K562 (cell line): ENCODE data around the gene TANGO6. TPM values are rescaled to one million over a fixed set of nuclear protein-coding genes. Genes with fewer than 3 reads are reported as not detected.

Experiments used
- ATAC-seq: fragments of 200-7000 bp; cut with Tn5 transposase; 3 replicates; pipeline ENCODE4 v1.9.1; 2020; ENCODE audit warnings: moderate library complexity
- BruUV-seq: library from RNA; stranded (reverse); fragments of 400-500 nt; replicated peaks from 2 replicates; lab custom pipeline; 2021; lab: Mats Ljungman, UMichigan
- CTCF ChIA-PET: fragments of 300-600 bp; formaldehyde crosslinking; extraction: SDS; loops from one replicate; lab custom pipeline; 2021; ENCODE audit warnings: low intra/inter-chr PET ratio; lab: Yijun Ruan, JAX
- POLR2A ChIA-PET: fragments of 300-600, 350-650 bp; sonication (Branson Sonifier 250); formaldehyde crosslinking; extraction: SDS; loops from one replicate; lab custom pipeline; 2021; ENCODE audit warnings: antibody characterized with exemption, inconsistent platforms; lab: Yijun Ruan, JAX
- DNase-seq, 4 experiments: peaks; one replicate each; pipeline versions ENCODE4 v3.0.0 to v3.0.0-alpha.2; 2011 to 2018; ENCODE audit warnings: low spot score in 3 of 4, mixed read lengths in 3 of 4; ENCODE audit errors: extremely low read depth in 1 of 4
- FAIRE-seq: peaks from 2 replicates; lab custom pipeline; 2011; peaks lifted over from hg19 to GRCh38; lab: Jason Lieb, UNC
- H2AFZ ChIP-seq: 2 replicates; pipeline ENCODE4 v1.6.0; 2011; ENCODE audit warnings: low read depth, low read length, control low read depth, inconsistent platforms
- H3K27ac ChIP-seq: fragments of 200-600 bp; 3 replicates; pipeline ENCODE4 v1.8.0; 2011; ENCODE audit warnings: low read depth, mild to moderate bottlenecking, control low read depth, inconsistent platforms, low read length, moderate library complexity, mixed read lengths; ENCODE audit errors: extremely low read depth
- H3K27me3 ChIP-seq, 2 experiments: fragments of 300-600 bp in 1 of 2; 2 replicates in 1 of 2; 3 replicates in 1 of 2; pipeline versions ENCODE4 v1.6.0 to v1.8.0; 2011; ENCODE audit warnings: inconsistent platforms in 2 of 2, low read length in 2 of 2, mild to moderate bottlenecking in 1 of 2, mixed read lengths in 1 of 2, moderate library complexity in 1 of 2; ENCODE audit not compliant: control insufficient read depth in 2 of 2, insufficient read depth in 2 of 2
- H3K36me3 ChIP-seq: fragments of 300-600 bp; 3 replicates; pipeline ENCODE4 v1.8.0; 2011; ENCODE audit warnings: mild to moderate bottlenecking, low read length, inconsistent platforms; ENCODE audit not compliant: control insufficient read depth, insufficient read depth
- H3K4me1 ChIP-seq, 2 experiments: fragments of 200-600 bp in 1 of 2; replicated peaks in 1 of 2; 2 replicates in 1 of 2; 3 replicates in 1 of 2; pipeline versions ENCODE4 v1.5.1 to v1.8.0; 2011; ENCODE audit warnings: inconsistent platforms in 2 of 2, low read length in 2 of 2, mild to moderate bottlenecking in 1 of 2, mixed read lengths in 1 of 2, moderate library complexity in 1 of 2; ENCODE audit not compliant: control insufficient read depth in 2 of 2, insufficient read depth in 2 of 2
- H3K4me2 ChIP-seq: 2 replicates; pipeline ENCODE4 v1.6.1; 2011; ENCODE audit warnings: low read length, control low read depth, inconsistent platforms, mixed read lengths; ENCODE audit not compliant: insufficient read depth
- H3K4me3 ChIP-seq: fragments of 200-600 bp; sonication (generic), shearing (Covaris generic); 2 replicates; pipeline ENCODE4 v1.5.1; 2016; ENCODE audit warnings: control low read depth, inconsistent platforms
- H3K79me2 ChIP-seq: fragments of 200-600 bp; 3 replicates; pipeline ENCODE4 v1.8.0; 2011; ENCODE audit warnings: low read length, inconsistent platforms; ENCODE audit not compliant: control insufficient read depth, insufficient read depth
- H3K9ac ChIP-seq, 2 experiments: 2 replicates each; pipeline versions ENCODE4 v1.6.0 to v1.6.1; 2011; ENCODE audit warnings: low read depth in 2 of 2, low read length in 2 of 2, control low read depth in 1 of 2, inconsistent platforms in 1 of 2, mild to moderate bottlenecking in 1 of 2, mixed read lengths in 1 of 2; ENCODE audit not compliant: insufficient read depth in 1 of 2
- H3K9me1 ChIP-seq: one replicate; pipeline ENCODE4 v1.6.0; 2011; ENCODE audit warnings: inconsistent platforms, mild to moderate bottlenecking, low read length, moderate library complexity; ENCODE audit not compliant: control insufficient read depth, insufficient read depth
- H3K9me3 ChIP-seq: replicated peaks from 2 replicates; pipeline ENCODE4 v1.5.1; 2011; ENCODE audit warnings: low read depth, low read length, inconsistent platforms; ENCODE audit not compliant: control insufficient read depth, insufficient read depth
- H4K20me1 ChIP-seq: replicated peaks from 2 replicates; pipeline ENCODE4 v1.6.1; 2011; ENCODE audit warnings: low read length, inconsistent platforms, mixed read lengths; ENCODE audit not compliant: control insufficient read depth, insufficient read depth
- ADNP ChIP-seq: fragments of 200-800 bp; sonication (Bioruptor generic); IDR thresholded peaks from 2 replicates; pipeline ENCODE4 v1.6.1; 2016; ENCODE audit warnings: missing genetic modification characterization, missing compliant biosample characterization
- ASH1L ChIP-seq: fragments of 450-650 bp; IDR thresholded peaks from 2 replicates; pipeline ENCODE4 v1.6.1; 2018; ENCODE audit warnings: borderline replicate concordance, mild to moderate bottlenecking, low read depth; ENCODE audit not compliant: partially characterized antibody
- CCAR2 ChIP-seq: fragments of 200-400 bp; formaldehyde crosslinking; IDR thresholded peaks from 2 replicates; pipeline ENCODE4 v1.6.1; 2017; ENCODE audit warnings: mild to moderate bottlenecking, low read depth, low read length
- EWSR1 ChIP-seq: fragments of 450-650 bp; IDR thresholded peaks from 2 replicates; pipeline ENCODE4 v1.6.1; 2018; ENCODE audit warnings: borderline replicate concordance, mild to moderate bottlenecking, low read depth, moderate library complexity; ENCODE audit not compliant: partially characterized antibody
- FUS ChIP-seq: fragments of 200-400 bp; formaldehyde crosslinking; optimal IDR thresholded peaks from 2 replicates; pipeline ENCODE3; 2017; ENCODE audit warnings: low read depth, low read length
- HDAC8 ChIP-seq: fragments of 450-650 bp; IDR thresholded peaks from 2 replicates; pipeline ENCODE4 v1.6.1; 2016; ENCODE audit warnings: mild to moderate bottlenecking, missing genetic modification characterization, moderate library complexity, missing compliant biosample characterization
- HNRNPUL1 ChIP-seq: fragments of 200-400 bp; formaldehyde crosslinking; IDR thresholded peaks from 2 replicates; pipeline ENCODE4 v1.6.1; 2017; ENCODE audit warnings: low read length
- JUND ChIP-seq, 2 experiments: IDR thresholded peaks; 2 replicates in 1 of 2; 3 replicates in 1 of 2; pipeline ENCODE4 v1.6.1; 2011; ENCODE audit warnings: borderline replicate concordance in 2 of 2, low read depth in 2 of 2, low read length in 2 of 2, improper control_type of control experiment in 1 of 2, missing biosample characterization in 1 of 2, missing genetic modification characterization in 1 of 2, missing genetic modification reagents in 1 of 2
- MXI1 ChIP-seq: IDR thresholded peaks from 2 replicates; pipeline ENCODE4 v1.6.1; 2011; ENCODE audit warnings: low read depth, mild to moderate bottlenecking, improper control_type of control experiment, low read length
- NFRKB ChIP-seq: fragments of 450-650 bp; IDR thresholded peaks from 2 replicates; pipeline ENCODE4 v1.6.1; 2016; ENCODE audit warnings: low read depth
- U2AF1 ChIP-seq: fragments of 200-400 bp; formaldehyde crosslinking; optimal IDR thresholded peaks from 2 replicates; pipeline ENCODE3; 2017; ENCODE audit warnings: mild to moderate bottlenecking, low read depth, low read length, moderate library complexity
- ZNF408 ChIP-seq: fragments of 250-450 bp; sonication (Bioruptor Pico); IDR thresholded peaks from 2 replicates; pipeline ENCODE4 v1.4.0; 2020; ENCODE audit warnings: low read depth, mild to moderate bottlenecking, moderate library complexity
- WGBS: fragments of 100-300 bp; shearing (Covaris generic); methylation state at CpG from one replicate; pipeline ENCODE4 v1.1.6; 2016; ENCODE audit warnings: low coverage, mixed read lengths; ENCODE audit not compliant: insufficient coverage; ENCODE audit errors: missing lambda C conversion rate; 5-methylcytosine and 5-hydroxymethylcytosine counted together
- in situ Hi-C: fragments of 300-500 bp; cut with MboI; formaldehyde crosslinking; loops from 4 replicates; pipeline ENCODE4 v1.15.0; 2018; ENCODE audit warnings: inconsistent platforms, mixed read lengths
- intact Hi-C: fragments of 100-400 bp; cut with micrococcal nuclease; formaldehyde crosslinking; loops from 2 replicates; pipeline ENCODE4 v1.14.2; 2022
- polyA plus RNA-seq, 8 experiments: library from polyadenylated mRNA; depleted of rRNA in 4 of 8; stranded (reverse) in 5 of 8; unstranded in 3 of 8; fragments of >200 nt; fragmentation: Nextera tagmentation in 2 of 8; fragmentation: Illumina TruSeq in 1 of 8; extraction: Ambion mirVana in 2 of 8; extraction: Trizol in 1 of 8; gene quantifications; 2 replicates each; pipeline versions ENCODE4 v1.2.1 to v1.2.3, GENCODE V29; 2011 to 2014; ENCODE audit warnings: inconsistent platforms in 1 of 8, missing spikeins in 1 of 8
- total RNA-seq, 7 experiments: library from RNA; depleted of rRNA in 6 of 7; stranded (reverse); fragments of >200 nt in 6 of 7; fragmentation: Illumina TruSeq in 2 of 7; extraction: Trizol in 2 of 7; gene quantifications; 2 replicates each; pipeline versions ENCODE4 v1.2.1 to v1.2.3, GENCODE V29; 2011 to 2021; ENCODE audit warnings: low replicate concordance in 1 of 7
- TF ChIP-seq, protein P1 (sequence below): fragments of 450-650 bp; conservative IDR thresholded peaks from 2 replicates; pipeline ENCODE4 v1.6.1; 2016; ENCODE audit warnings: missing genetic modification characterization, low read depth, mild to moderate bottlenecking, missing compliant biosample characterization, moderate library complexity
- TF ChIP-seq, protein P2 (sequence below): fragments of 250-450 bp; sonication (Bioruptor Pico); IDR thresholded peaks from 2 replicates; pipeline ENCODE4 v1.8.0; 2021; ENCODE audit warnings: mild to moderate bottlenecking, moderate library complexity
- TF ChIP-seq, protein P3 (sequence below): fragments of 450-650 bp; formaldehyde crosslinking; IDR thresholded peaks from 2 replicates; pipeline ENCODE4 v1.4.0; 2020; ENCODE audit warnings: mild to moderate bottlenecking, moderate library complexity
- TF ChIP-seq, protein P4 (sequence below): fragments of 250-450 bp; sonication (Bioruptor Pico); IDR thresholded peaks from 2 replicates; pipeline ENCODE4 v1.4.0; 2020; ENCODE audit warnings: borderline replicate concordance

Gene TANGO6
- total and polyA plus RNA-seq, 9 of the 15 experiments (the other 6 are each of a cell fraction or from before 2014, with no cell fraction given), result 1.6 to 15.2 (median 9.6) TPM

DNA sequence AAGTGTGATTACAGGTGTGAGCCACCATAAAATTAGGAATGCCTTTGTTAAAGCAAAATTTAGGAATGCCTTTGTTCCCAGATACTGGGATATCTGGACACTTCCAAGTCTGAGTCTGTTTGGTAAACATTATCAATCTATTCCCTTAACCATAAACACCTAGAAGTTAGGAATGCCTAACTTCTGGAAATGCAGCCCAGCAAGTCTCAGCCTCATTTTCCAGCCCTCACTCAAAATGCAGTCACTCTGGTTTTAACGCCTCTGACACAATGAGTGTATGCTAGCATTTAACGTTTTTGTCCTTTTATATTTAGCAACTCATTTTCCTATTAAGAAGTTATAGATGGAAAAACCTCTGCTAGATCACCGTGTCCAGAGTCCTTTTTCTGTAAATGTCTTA lies 227.7 kb downstream of the TANGO6 start (continued):
- TF ChIP-seq, protein P1, sequence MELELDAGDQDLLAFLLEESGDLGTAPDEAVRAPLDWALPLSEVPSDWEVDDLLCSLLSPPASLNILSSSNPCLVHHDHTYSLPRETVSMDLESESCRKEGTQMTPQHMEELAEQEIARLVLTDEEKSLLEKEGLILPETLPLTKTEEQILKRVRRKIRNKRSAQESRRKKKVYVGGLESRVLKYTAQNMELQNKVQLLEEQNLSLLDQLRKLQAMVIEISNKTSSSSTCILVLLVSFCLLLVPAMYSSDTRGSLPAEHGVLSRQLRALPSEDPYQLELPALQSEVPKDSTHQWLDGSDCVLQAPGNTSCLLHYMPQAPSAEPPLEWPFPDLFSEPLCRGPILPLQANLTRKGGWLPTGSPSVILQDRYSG (tag), result no peak
- TF ChIP-seq, protein P2, sequence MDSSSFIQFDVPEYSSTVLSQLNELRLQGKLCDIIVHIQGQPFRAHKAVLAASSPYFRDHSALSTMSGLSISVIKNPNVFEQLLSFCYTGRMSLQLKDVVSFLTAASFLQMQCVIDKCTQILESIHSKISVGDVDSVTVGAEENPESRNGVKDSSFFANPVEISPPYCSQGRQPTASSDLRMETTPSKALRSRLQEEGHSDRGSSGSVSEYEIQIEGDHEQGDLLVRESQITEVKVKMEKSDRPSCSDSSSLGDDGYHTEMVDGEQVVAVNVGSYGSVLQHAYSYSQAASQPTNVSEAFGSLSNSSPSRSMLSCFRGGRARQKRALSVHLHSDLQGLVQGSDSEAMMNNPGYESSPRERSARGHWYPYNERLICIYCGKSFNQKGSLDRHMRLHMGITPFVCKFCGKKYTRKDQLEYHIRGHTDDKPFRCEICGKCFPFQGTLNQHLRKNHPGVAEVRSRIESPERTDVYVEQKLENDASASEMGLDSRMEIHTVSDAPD, result no peak
- no peak for TF ChIP-seq HDAC8 (tag)
- TF ChIP-seq, all 486 proteins: peak for 0

DNA sequence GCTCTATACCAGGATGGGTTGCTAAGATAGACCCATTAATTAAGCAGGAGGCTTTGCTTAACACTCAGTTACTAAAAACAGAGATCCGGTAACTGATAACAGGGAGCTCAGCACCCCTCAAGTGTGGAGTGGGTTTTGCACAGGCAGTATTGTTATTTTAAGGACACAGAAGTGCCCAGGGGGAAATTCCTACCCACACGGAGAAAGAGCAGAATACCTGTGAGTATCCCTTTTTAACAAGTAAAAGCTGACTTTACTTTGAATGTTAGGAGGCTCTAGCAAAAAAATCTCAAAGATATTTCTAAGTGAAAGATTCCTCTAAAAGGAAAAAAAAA lies 229.3 kb downstream of the TANGO6 start:
- in situ Hi-C loops, result no loop called here
- TF ChIP-seq HNRNPUL1 (no peak), ASH1L (no peak), JUND (IDR thresholded peaks at IDR 0.05; ENCODE audit: borderline replicate concordance, low read depth, low read length) (no peak), JUND (tag; IDR thresholded peaks at IDR 0.05; ENCODE audit: borderline replicate concordance, low read depth, low read length) (no peak), ZNF408 (CRISPR knock-in tag) (no peak), U2AF1 (no peak), NFRKB (no peak), EWSR1 (no peak), FUS (no peak), ADNP (tag) (no peak), CCAR2 (no peak), MXI1 (no peak)
- TF ChIP-seq, protein P3, sequence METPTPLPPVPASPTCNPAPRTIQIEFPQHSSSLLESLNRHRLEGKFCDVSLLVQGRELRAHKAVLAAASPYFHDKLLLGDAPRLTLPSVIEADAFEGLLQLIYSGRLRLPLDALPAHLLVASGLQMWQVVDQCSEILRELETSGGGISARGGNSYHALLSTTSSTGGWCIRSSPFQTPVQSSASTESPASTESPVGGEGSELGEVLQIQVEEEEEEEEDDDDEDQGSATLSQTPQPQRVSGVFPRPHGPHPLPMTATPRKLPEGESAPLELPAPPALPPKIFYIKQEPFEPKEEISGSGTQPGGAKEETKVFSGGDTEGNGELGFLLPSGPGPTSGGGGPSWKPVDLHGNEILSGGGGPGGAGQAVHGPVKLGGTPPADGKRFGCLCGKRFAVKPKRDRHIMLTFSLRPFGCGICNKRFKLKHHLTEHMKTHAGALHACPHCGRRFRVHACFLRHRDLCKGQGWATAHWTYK (CRISPR knock-in tag), result no peak
- TF ChIP-seq, protein P4, sequence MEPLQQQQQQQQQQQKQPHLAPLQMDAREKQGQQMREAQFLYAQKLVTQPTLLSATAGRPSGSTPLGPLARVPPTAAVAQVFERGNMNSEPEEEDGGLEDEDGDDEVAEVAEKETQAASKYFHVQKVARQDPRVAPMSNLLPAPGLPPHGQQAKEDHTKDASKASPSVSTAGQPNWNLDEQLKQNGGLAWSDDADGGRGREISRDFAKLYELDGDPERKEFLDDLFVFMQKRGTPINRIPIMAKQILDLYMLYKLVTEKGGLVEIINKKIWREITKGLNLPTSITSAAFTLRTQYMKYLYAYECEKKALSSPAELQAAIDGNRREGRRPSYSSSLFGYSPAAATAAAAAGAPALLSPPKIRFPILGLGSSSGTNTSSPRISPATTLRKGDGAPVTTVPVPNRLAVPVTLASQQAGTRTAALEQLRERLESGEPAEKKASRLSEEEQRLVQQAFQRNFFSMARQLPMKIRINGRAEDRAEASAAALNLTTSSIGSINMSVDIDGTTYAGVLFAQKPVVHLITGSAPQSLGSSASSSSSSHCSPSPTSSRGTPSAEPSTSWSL, result no peak

More for the DNA sequence above, 229.3 kb downstream of the TANGO6 start:
- Histone ChIP-seq H3K27ac (no peak overlapping the region), H3K36me3 (no peaks in the 10 kb centered on the region), H3K27me3 (no peaks in the 10 kb centered on the region), H2AFZ (no peak overlapping the region), H3K4me1 (no peaks in the 10 kb centered on the region), H3K79me2 (no peaks in the 10 kb centered on the region), H3K9me1 (no peaks in the 10 kb centered on the region), H3K4me2 (no peak overlapping the region), H3K9ac (no peak overlapping the region), H4K20me1 (no peaks in the 10 kb centered on the region), H3K9me3 (no peaks in the 10 kb centered on the region), H3K4me3 (no peak overlapping the region)
- 47% methylated on average over 2 of the region's 2 CpGs for WGBS
- intact Hi-C loops, result no loop called here
- ChIA-PET POLR2A (interaction anchor here (0.7 to 1.4 kb wide), 4 partner anchors 12 to 442 kb away, joined by 3 to 4 read pairs (median 3); no protein-coding TSS in a partner anchor), CTCF (no interaction called here)
- no peak for DNase-seq
- no peak for FAIRE-seq
- no TSS peak for BruUV-seq
- ATAC-seq, result no peak
